ENCODE data around the gene MRPL23.

The MRPL23 gene

DNA sequence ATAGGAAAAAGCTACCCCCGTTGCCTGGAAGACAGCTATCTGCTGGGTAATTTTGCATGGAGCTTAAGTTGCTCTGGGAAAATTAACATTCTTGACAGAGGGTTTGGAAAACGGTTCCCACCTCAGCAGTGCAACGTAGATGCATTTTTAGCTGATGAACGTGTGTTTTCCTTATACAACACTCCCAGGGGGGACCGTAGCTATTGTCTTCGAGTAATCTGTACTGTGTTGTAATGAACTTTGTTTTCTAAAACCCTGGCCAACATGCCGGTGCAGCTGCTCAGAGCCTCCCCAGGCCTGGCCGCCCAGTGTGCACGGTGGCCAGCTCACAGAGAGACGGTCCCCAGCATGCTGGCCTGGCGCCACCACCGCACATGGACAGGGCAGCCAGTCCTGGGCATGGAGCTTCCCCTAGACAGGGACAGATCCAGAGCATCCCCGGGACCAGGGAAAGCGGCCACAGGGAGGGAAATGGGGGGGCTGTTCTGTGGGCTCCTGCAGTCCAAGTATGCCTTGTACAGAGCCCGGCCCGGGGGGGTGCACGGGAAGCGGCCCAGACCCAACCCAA lies 25.5 kb upstream of the MRPL23 start:
- DNase-seq = no peak

DNA sequence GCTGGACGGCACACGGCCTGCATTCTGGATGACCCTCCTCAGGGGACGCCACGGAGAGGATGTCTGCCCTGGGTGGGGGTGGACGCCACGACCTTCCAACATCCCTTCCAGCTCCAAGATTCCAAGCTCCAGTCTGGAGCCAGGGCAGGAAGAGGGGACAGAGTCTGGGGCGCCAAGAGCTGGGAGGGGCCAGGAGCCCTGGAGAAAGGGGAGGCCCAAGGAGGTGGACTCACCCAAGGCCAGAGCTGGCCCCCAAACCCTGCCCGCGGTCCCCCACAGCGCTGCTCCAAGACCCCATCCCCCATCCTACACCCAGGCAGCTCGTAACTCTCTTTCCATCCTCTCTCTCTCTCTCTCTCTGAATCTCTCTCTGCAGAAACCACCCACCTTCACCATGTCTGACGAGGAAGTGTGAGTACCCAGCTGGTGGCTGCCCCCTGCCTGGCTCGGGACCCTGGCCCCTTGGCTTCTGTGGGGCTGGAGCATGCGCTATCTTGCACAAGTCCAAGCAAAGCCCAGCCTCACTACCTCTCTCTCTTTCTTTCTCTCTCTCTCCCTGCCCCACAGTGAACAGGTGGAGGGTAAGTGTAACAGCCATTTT lies 24.6 kb upstream of the MRPL23 start:
- no peak for DNase-seq

DNA sequence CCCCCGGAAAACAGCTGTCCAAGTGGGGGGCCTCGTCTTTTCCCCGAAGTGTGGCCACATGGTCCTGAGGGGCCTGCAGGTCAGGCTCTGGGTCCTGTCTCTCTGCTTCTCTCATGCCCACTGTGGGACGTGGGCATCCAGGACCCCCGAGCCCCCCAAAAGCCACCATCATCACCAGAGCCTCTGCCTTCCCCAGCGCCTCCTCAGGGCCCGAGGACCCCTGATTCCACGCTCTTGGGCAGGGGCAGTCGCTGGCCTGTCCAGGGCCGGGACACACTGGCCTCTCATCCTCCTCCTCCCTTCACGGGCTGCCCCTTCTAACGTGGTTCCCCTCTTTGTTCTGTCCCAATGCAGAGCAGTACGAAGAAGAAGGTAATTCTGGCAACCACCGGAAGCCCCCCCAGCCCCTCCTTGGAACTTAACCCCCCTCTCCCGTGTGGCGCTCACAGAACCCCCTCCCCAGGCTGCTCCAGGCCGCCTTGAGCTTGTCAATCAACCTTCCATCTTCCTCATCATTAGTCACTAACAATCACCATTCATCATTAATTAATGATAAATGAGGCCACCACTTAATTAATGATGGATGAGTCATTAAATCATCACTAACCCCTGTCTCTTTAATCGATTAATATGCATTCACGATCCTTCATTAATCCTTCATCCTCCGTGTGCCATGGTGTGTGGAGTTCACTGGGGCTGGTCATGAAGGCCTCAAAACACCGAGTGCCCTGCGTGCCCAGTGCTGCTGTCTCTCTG lies 23.8 kb upstream of the MRPL23 start:
- DNase-seq = no peak

DNA sequence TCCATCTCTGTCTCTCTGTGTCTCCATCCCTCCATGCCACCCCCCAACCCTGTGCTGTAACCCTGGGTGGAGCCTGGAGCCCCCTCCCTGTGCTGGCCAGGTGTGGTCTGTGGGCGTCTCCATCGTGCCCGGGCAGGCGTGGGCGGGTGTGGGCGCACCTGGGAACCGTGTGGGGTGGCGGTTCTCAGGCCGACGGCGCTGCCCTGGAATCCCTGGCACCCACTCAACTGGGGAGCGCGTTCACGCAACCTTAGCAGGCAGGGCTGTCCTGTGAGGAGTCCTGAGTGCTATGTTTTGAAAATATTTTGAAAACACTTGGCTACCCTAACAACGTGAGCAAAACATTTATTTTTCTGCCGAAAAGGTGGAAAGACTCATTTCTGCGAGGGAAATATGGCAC lies 23.0 kb upstream of the MRPL23 start:
- DNase-seq = no peak

DNA sequence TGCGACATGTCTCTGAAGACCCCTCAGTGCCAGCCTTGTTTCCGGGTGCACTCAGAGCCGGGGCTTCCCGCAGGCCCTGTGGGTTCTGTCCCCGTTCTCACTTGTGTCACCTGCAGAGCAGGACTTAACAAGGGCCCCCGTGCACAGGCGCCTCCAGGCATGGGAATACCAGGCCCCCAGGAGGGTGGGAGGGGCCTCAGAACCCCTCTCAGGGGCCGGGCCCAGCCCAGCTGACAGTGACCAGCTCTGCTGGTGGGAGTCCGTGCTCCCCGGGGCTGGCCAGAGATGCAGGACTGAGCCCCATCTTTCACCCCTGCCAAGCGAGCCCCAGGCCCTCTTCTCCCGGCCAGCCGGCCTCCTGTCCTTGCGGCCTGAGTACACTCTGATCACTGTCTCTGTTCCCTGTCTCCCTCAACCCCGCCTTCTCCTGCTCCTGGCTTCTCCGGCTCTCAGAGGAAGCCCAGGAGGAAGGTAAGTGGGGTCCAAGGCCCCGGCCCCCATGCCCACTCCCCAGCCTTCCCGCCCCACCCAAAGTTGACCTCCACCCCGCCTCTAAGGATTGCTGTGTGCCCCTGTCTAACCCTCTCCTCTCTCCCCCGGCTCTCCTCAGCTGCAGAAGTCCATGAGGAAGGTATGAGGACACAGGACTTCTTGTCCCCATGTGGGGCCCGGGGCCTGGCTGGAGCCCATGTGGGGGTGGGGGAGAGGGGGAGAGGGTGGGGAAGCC lies 22.3 kb upstream of the MRPL23 start:
- DNase-seq = no peak

DNA sequence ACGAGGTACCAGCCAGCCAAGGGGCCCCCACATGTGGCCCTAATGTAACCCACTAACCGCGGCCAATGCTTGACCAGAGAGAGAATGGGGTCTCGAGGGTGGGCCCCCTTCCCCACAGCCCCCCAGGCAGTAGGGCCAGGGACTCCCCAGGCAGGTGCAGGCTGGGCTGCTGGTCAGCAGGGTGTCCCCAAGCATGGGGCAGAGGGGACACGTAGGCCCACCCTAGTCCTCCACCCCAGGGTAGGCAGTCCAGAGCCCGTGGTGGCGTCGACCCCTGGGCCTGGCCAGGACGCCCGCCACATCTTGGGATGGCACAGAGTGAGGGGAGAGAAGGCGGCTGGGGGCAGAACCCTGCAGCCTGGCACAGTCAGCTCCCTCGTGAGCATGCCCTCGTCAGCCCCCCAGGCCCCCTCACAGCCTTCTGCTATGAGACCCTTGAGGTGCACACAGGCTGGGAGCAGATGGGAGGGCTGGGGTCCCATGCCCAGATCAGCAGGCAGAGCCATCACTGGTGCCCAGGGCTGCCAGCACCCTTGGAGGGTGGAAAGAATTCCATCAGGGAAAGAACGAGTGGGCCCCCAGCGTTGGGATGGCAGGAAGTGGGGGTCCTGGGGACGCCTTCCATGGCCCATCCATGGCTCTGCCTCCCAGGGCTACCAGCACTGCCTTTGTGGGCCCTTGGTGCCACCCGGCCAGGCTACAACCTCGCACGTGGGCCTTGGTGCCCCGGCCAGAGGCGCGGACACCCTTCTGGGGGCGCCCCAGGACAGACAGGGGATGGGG lies 21.6 kb upstream of the MRPL23 start:
- no peak for DNase-seq

GRCh38 chr11:1926156-1927025 lies 20.7 kb upstream of the MRPL23 start:
- DNase-seq = no peak

GRCh38 chr11:1927026-1927847 lies 19.9 kb upstream of the MRPL23 start:
- no peak for DNase-seq

DNA sequence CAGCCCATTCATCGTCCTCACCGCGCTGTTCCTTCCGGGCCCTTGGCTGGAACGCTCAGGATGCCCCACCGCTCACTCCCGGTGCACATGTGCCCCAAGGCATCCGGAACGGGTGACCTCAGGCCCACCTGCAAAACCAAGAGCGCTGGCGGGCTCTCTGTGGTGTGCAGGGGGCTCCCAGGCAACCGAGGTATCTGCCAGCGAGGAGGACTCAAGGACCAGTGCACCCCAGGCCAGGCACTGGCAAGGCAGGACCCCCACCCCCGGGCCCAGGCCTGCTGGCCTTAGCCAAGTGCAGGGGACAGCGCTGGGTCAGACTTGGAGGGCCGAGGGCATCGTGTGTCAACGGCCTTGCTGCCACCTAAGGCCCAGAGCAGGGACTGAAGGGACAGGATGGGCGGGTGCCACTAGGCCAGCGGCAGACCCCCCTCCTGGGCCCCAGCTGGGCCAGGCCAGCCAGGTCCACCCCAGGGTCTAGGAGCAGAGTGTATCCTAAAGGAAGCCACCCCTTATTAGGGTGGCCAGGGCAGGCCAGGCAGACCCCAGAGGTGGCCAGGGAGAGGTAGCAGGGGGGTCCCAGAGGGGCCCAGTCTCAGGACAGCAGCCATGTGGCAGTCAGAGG lies 19.2 kb upstream of the MRPL23 start:
- no peak for DNase-seq

DNA sequence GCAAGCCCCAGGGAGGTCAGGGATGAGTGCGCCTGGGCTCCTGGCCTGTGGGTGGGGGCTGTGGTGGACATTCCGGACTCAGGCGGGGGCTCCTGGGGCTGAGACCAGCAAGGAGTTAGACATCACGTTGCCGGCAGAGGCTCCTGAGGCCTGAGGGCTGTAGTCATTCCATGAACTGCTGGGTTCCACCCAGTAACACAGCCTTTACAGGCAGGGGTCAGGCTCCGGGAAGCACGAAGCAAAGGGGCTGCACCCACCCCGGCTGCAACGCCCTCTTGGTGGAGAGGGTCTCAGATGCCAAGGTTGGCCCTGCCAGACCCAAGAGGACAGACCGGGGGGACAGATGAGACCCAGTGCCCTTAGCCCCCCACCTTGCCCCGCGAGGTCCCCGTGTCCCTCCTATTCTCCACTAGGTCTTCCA lies 18.7 kb upstream of the MRPL23 start:
- DNase-seq = no peak

- DNase-seq = no peak
Measured at GRCh38 chr11:1928891-1929541, 18.1 kb upstream of the MRPL23 start.

DNA sequence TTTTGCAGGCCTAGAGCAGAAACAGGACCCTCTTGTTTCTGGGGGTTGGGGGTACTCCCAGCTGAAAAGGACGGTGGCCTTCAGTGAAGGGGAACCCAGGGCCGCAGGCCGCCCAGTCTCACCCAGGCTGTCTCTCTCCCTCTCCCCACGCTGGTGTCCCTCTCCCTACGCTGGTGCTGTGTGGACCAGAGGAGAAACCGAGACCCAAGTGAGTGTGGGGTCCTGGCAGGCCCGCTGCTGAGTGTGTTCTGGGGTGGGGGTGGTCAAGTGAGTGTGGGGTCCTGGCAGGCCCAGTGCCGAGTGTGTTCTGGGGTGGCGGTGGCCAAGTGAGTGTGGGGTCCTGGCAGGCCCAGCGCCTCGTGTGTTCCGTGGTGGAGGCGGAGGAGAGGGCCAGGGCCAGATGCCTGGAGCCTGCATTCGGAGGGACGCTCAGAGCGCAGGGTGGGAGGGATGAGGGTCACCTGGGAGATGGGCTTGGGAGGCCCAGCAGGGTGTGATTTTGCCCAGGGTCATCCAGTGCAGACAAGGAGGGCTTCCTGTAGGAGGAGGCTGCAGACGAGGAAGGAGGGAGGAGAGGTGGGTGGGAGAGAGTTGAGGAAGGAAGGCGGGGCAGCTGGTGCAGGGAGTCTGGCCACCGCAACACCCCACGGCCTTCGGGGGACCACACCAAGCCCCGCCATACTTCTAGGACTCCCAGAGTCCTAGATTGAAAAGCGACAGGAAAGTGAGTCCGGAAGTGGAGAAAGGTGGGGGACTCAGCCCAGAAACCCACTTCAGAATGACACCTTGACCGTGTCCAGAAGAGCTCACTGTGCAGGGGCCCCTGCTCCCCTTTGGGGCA lies 17.3 kb upstream of the MRPL23 start:
- DNase-seq = no peak

DNA sequence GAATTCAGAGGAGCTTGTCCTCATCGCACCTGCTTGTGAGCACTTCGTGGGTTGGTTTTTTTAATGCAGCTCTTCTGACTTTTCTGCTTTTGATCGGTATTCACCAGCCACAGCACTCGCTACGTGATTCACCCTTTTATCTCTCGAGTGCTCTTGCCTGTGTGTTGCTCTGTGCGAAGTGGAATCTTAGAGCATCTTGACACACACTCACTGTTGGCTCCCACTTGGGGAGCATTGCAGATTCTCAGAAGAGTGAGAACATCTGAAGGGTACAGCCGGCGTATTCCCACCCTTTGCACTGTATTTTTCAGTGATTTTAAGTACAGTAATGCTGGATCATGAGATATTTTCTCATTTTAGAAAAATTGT lies 16.7 kb upstream of the MRPL23 start:
- DNase-seq = no peak

- DNase-seq = no peak
Measured at GRCh38 chr11:1931341-1932104, 15.6 kb upstream of the MRPL23 start.

GRCh38 chr11:1932105-1932480 lies 15.0 kb upstream of the MRPL23 start:
- no peak for DNase-seq

GRCh38 chr11:1932681-1933080 lies 14.5 kb upstream of the MRPL23 start:
- DNase-seq = no peak

- DNase-seq = no peak
Measured at GRCh38 chr11:1933416-1934334, 13.5 kb upstream of the MRPL23 start.
